ENCODE measurements around the gene TOMM40. TPM values are rescaled to one million over a fixed set of nuclear protein-coding genes. Genes with fewer than 3 reads are reported as not detected.

The TOMM40 gene
- total and polyA plus RNA-seq, 7 donors, result 42.3 to 330 (median 69.7) TPM

- 98 to 100% (median 99%) methylated on average over 2 of the region's 2 CpGs for WGBS, 3 donors
- no peaks in the 10 kb centered on the region for H3K27me3 ChIP-seq (ENCODE audit: insufficient read depth in 3 of 3, low read length in 2 of 3)
- H3K9me3 ChIP-seq, result no peaks in the 10 kb centered on the region
- TF ChIP-seq CTCF (IDR thresholded peaks at IDR 0.05), result no peak
- no peak overlapping the region for H3K4me3 ChIP-seq
- intact Hi-C loops (cut with DNase I), result no loop called here
- DNase-seq (no peak), ATAC-seq (no peak)
- no peaks in the 10 kb centered on the region for H3K4me1 ChIP-seq
- peaks cover 0 to 13% of the 10 kb centered on the region in 2 donors for H3K36me3 ChIP-seq (ENCODE audit: insufficient read depth in 1 of 2, low read depth in 1 of 2)
- no peak overlapping the region for H3K27ac ChIP-seq
Observed at GRCh38 chr19:44863990-44864389, 27.1 kb upstream of the TOMM40 start.

- WGBS, 3 donors, result 70% methylated on average over 27 of the region's 27 CpGs
- no peak for TF ChIP-seq CTCF (IDR thresholded peaks at IDR 0.05)
Observed at GRCh38 chr19:44865196-44865767, 25.8 kb upstream of the TOMM40 start.

GRCh38 chr19:44866664-44867063 is 24.4 kb upstream of the TOMM40 start:
- ATAC-seq, result no peak
- Histone ChIP-seq H3K27me3 (ENCODE audit: insufficient read depth in 3 of 3, low read length in 2 of 3) (no peaks in the 10 kb centered on the region), H3K9me3 (no peaks in the 10 kb centered on the region), H3K4me3 (no peak overlapping the region), H3K4me1 (no peaks in the 10 kb centered on the region), H3K36me3 (ENCODE audit: insufficient read depth in 1 of 2, low read depth in 1 of 2) (peaks cover 0 to 17% of the 10 kb centered on the region in 2 donors), H3K27ac (no peak overlapping the region)
- no peak for DNase-seq
- WGBS, 3 donors, result 87 to 91% (median 91%) methylated on average over 4 of the region's 4 CpGs
- no peak for TF ChIP-seq CTCF (IDR thresholded peaks at IDR 0.05)
- intact Hi-C loops (cut with DNase I), result no loop called here

More at GRCh38 chr19:44865196-44865767, 25.8 kb upstream of the TOMM40 start:
- Histone ChIP-seq H3K27ac (no peak overlapping the region), H3K4me3 (no peak overlapping the region), H3K27me3 (ENCODE audit: insufficient read depth in 3 of 3, low read length in 2 of 3) (no peaks in the 10 kb centered on the region), H3K4me1 (no peaks in the 10 kb centered on the region), H3K36me3 (ENCODE audit: insufficient read depth in 1 of 2, low read depth in 1 of 2) (peaks cover 0 to 13% of the 10 kb centered on the region in 2 donors), H3K9me3 (no peaks in the 10 kb centered on the region)
- DNase-seq (no peak), ATAC-seq (no peak)
- intact Hi-C loops (cut with DNase I), result no loop called here

- no peak for DNase-seq
- Histone ChIP-seq H3K36me3 (ENCODE audit: insufficient read depth in 1 of 2, low read depth in 1 of 2) (peaks cover 0 to 26% of the 10 kb centered on the region in 2 donors), H3K27ac (no peak overlapping the region), H3K9me3 (no peaks in the 10 kb centered on the region), H3K4me3 (no peak overlapping the region), H3K27me3 (ENCODE audit: insufficient read depth in 3 of 3, low read length in 2 of 3) (no peaks in the 10 kb centered on the region), H3K4me1 (no peaks in the 10 kb centered on the region)
- intact Hi-C loops (cut with DNase I), result no loop called here
- no peak for ATAC-seq
- no peak for TF ChIP-seq CTCF (IDR thresholded peaks at IDR 0.05)
- WGBS, 3 donors, result 87 to 93% (median 89%) methylated on average over 12 of the region's 12 CpGs
Observed at GRCh38 chr19:44867578-44867977, 23.5 kb upstream of the TOMM40 start.
